B cell (primary cell): ENCODE data around the gene RET.

ENCODE experiments used
- CTCF ChIP-seq: fragments of 200-600 bp; IDR thresholded peaks from one replicate; pipeline ENCODE4 v1.8.0; 2022; ENCODE audit warnings: antibody characterized with exemption, mild to moderate bottlenecking
- EZH2 ChIP-seq: IDR thresholded peaks from 2 replicates; pipeline ENCODE4 v1.6.1; 2012; ENCODE audit warnings: borderline replicate concordance, low read depth, mild to moderate bottlenecking, moderate library complexity, low read length; ENCODE audit not compliant: insufficient read depth, poor library complexity, severe bottlenecking

GRCh38 chr10:43117777-43118583 is 41.1 kb downstream of the RET start:
- TF ChIP-seq CTCF (no peak), EZH2 (no peak)
